OCI-LY7 (cell line): Measurements from ENCODE around the gene PKIB.

Source experiments
- CTCF ChIP-seq: fragments of 200-600 bp; sonication (generic); conservative IDR thresholded peaks from 2 replicates; pipeline ENCODE4 v1.5.1; 2014; ENCODE audit warnings: mild to moderate bottlenecking, antibody characterized with exemption, low read length, moderate library complexity, mixed read lengths
- EZH2phosphoT487 ChIP-seq: fragments of 200-600 bp; sonication (generic); IDR thresholded peaks from 2 replicates; pipeline ENCODE4 v1.6.1; 2018; ENCODE audit warnings: low read depth, borderline replicate concordance, mild to moderate bottlenecking, mixed run types, antibody characterized with exemption, low read length, moderate library complexity, mixed read lengths

GRCh38 chr6:122653094-122653493 is 42.9 kb downstream of the PKIB start:
- no peak for TF ChIP-seq CTCF
- TF ChIP-seq EZH2phosphoT487: no peak
